C4-2B (cell line): ENCODE results near the gene PACSIN2.

Experiments used
- CTCF ChIP-seq: fragments of 450-650 bp; conservative IDR thresholded peaks from 2 replicates; pipeline ENCODE4 v1.5.1; 2017; ENCODE audit warnings: mild to moderate bottlenecking
- ZFX ChIP-seq: fragments of 450-650 bp; IDR thresholded peaks from 2 replicates; pipeline ENCODE4 v1.6.1; 2017

- TF ChIP-seq CTCF = no peak
- TF ChIP-seq ZFX = no peak
These were observed 100.4 kb downstream of the PACSIN2 start for GRCh38 chr22:42914511-42915076.
